ENCODE results near the gene SAE1. TPM values are rescaled to one million over a fixed set of nuclear protein-coding genes. Genes with fewer than 3 reads are reported as not detected.

SAE1 gene
- total and polyA plus RNA-seq, 2 donors from 2014 or later, result 39.5 to 49.4 TPM

GRCh38 chr19:47228168-47228936, 97.7 kb downstream of the SAE1 start:
- H3K27me3 ChIP-seq (ENCODE audit: control insufficient read depth, insufficient read depth, low read length), result peaks cover 10% of the 10 kb centered on the region
- peaks cover 2 to 37% (median 14%) of the 10 kb centered on the region in 3 donors for H3K4me1 ChIP-seq (ENCODE audit: control insufficient read depth in 2 of 3, insufficient read depth in 2 of 3, low read depth in 1 of 3, low read length in 3 of 3)
- peak overlapping the region; percentile 99 for H3K27ac ChIP-seq (ENCODE audit: low read depth in 2 of 2, low read length in 2 of 2)
- DNase-seq, result peak in 3 of 5 donors; percentile 38 to 89 (median 74)
- FAIRE-seq, result no peak
- no peaks in the 10 kb centered on the region for H3K36me3 ChIP-seq (ENCODE audit: control insufficient read depth in 2 of 3, insufficient read depth in 3 of 3, low read length in 3 of 3)
- H3K9me3 ChIP-seq (ENCODE audit: control insufficient read depth in 2 of 3, insufficient read depth in 1 of 3, low read length in 3 of 3), result no peaks in the 10 kb centered on the region
- H3K9ac ChIP-seq (ENCODE audit: low read length in 3 of 3), result peak overlapping the region in 2 of 3 donors; percentile 65
- intact Hi-C loops (cut with DNase I), result no loop called here
- TF ChIP-seq CTCF (IDR thresholded peaks at IDR 0.05; ENCODE audit: borderline replicate concordance, extremely low read depth, insufficient read depth), result no peak
- H3K4me3 ChIP-seq (ENCODE audit: low read length in 3 of 3), result peak overlapping the region in 2 of 3 donors; percentile 33 to 62

GRCh38 chr19:47228937-47229675, 98.5 kb downstream of the SAE1 start:
- no peak for FAIRE-seq
- Histone ChIP-seq H3K36me3 (ENCODE audit: control insufficient read depth in 2 of 3, insufficient read depth in 3 of 3, low read length in 3 of 3) (no peaks in the 10 kb centered on the region), H3K27me3 (ENCODE audit: control insufficient read depth, insufficient read depth, low read length) (peaks cover 10% of the 10 kb centered on the region), H3K9ac (ENCODE audit: low read length in 3 of 3) (peak overlapping the region in 2 of 3 donors; percentile 8 to 67), H3K4me3 (ENCODE audit: low read length in 3 of 3) (peak overlapping the region; percentile 31 to 76 (median 62)), H3K9me3 (ENCODE audit: control insufficient read depth in 2 of 3, insufficient read depth in 1 of 3, low read length in 3 of 3) (no peaks in the 10 kb centered on the region), H3K27ac (ENCODE audit: low read depth in 2 of 2, low read length in 2 of 2) (peak overlapping the region; percentile 99), H3K4me1 (ENCODE audit: control insufficient read depth in 2 of 3, insufficient read depth in 2 of 3, low read depth in 1 of 3, low read length in 3 of 3) (peaks cover 2 to 37% (median 14%) of the 10 kb centered on the region in 3 donors)
- intact Hi-C loops (cut with DNase I), result no loop called here
- no peak for TF ChIP-seq CTCF (IDR thresholded peaks at IDR 0.05; ENCODE audit: borderline replicate concordance, extremely low read depth, insufficient read depth)
- no peak for DNase-seq

- Histone ChIP-seq H3K27ac (ENCODE audit: low read depth in 2 of 2, low read length in 2 of 2) (peak overlapping the region; percentile 67 to 99), H3K9ac (ENCODE audit: low read length in 3 of 3) (peak overlapping the region; percentile 15 to 67 (median 20)), H3K27me3 (ENCODE audit: control insufficient read depth, insufficient read depth, low read length) (peaks cover 10% of the 10 kb centered on the region), H3K4me1 (ENCODE audit: control insufficient read depth in 2 of 3, insufficient read depth in 2 of 3, low read depth in 1 of 3, low read length in 3 of 3) (peaks cover 2 to 37% (median 14%) of the 10 kb centered on the region in 3 donors), H3K4me3 (ENCODE audit: low read length in 3 of 3) (peak overlapping the region; percentile 53 to 76 (median 62)), H3K9me3 (ENCODE audit: control insufficient read depth in 2 of 3, insufficient read depth in 1 of 3, low read length in 3 of 3) (no peaks in the 10 kb centered on the region), H3K36me3 (ENCODE audit: control insufficient read depth in 2 of 3, insufficient read depth in 3 of 3, low read length in 3 of 3) (no peaks in the 10 kb centered on the region)
- intact Hi-C loops (cut with DNase I), result loop anchor here (10.0 kb wide), 1 partner anchor 75 kb away; no protein-coding TSS in a partner anchor
- DNase-seq (no peak), FAIRE-seq (no peak)
- no peak for TF ChIP-seq CTCF (IDR thresholded peaks at IDR 0.05; ENCODE audit: borderline replicate concordance, extremely low read depth, insufficient read depth)
These were observed 99.0 kb downstream of the SAE1 start for GRCh38 chr19:47229676-47230053.

Measured in kidney (tissue), 14 donors.